ENCODE measurements around the gene EDIL3. TPM values are rescaled to one million over a fixed set of nuclear protein-coding genes. Genes with fewer than 3 reads are reported as not detected.

EDIL3 gene
- total and polyA plus RNA-seq, 11 donors = 1.3 to 38.2 (median 18.3) TPM

DNA sequence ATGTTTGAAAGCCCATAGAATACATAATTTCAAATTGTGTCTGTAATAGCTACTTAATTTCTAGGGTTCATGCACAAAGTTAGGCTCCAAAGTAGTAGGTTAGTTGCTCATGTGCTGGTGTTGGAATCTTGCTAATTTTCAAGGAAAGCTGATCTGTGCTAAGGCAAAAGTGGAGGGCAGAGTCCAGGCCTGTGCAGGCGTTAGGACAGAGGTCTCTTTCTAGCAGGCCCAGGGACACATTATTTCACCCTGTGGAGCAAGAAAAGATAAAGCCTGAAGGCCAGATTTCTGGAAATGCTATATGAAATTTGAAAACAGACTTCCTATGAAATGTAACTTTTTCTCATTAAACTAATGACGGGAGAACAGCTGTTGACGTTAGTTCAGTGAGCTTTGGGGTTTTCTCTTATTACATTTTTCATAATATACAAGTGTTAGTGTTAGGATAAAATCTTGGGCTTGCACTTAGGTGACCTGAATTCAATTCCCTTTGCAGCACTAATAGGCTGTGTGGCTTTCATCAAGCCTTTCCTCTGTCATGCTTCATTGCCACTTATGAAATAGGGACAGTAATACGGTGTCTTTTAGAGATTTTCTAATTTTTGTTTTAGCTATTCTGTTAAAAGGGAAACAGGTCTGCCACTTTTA, 467.3 kb downstream of the EDIL3 start:
- DNase-seq (no peak), ATAC-seq (no peak)
- no peaks in the 10 kb centered on the region for H3K27me3 ChIP-seq
- H3K4me3 ChIP-seq = no peak overlapping the region
- H3K4me1 ChIP-seq = peaks cover 0 to 19% (median 6%) of the 10 kb centered on the region in 12 donors
- intact Hi-C loops (cut with DNase I) = no loop called here
- WGBS, 4 donors = 64 to 81% (median 78%) methylated on average over 4 of the region's 4 CpGs
- H3K9me3 ChIP-seq = peaks cover 0 to 3% (median 0%) of the 10 kb centered on the region in 12 donors
- TF ChIP-seq, protein P1, sequence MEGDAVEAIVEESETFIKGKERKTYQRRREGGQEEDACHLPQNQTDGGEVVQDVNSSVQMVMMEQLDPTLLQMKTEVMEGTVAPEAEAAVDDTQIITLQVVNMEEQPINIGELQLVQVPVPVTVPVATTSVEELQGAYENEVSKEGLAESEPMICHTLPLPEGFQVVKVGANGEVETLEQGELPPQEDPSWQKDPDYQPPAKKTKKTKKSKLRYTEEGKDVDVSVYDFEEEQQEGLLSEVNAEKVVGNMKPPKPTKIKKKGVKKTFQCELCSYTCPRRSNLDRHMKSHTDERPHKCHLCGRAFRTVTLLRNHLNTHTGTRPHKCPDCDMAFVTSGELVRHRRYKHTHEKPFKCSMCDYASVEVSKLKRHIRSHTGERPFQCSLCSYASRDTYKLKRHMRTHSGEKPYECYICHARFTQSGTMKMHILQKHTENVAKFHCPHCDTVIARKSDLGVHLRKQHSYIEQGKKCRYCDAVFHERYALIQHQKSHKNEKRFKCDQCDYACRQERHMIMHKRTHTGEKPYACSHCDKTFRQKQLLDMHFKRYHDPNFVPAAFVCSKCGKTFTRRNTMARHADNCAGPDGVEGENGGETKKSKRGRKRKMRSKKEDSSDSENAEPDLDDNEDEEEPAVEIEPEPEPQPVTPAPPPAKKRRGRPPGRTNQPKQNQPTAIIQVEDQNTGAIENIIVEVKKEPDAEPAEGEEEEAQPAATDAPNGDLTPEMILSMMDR (IDR thresholded peaks at IDR 0.05) = no peak
- no peak for TF ChIP-seq POLR2A (IDR thresholded peaks at IDR 0.05)
- H3K36me3 ChIP-seq = no peaks in the 10 kb centered on the region
- no peak overlapping the region for H3K27ac ChIP-seq

DNA sequence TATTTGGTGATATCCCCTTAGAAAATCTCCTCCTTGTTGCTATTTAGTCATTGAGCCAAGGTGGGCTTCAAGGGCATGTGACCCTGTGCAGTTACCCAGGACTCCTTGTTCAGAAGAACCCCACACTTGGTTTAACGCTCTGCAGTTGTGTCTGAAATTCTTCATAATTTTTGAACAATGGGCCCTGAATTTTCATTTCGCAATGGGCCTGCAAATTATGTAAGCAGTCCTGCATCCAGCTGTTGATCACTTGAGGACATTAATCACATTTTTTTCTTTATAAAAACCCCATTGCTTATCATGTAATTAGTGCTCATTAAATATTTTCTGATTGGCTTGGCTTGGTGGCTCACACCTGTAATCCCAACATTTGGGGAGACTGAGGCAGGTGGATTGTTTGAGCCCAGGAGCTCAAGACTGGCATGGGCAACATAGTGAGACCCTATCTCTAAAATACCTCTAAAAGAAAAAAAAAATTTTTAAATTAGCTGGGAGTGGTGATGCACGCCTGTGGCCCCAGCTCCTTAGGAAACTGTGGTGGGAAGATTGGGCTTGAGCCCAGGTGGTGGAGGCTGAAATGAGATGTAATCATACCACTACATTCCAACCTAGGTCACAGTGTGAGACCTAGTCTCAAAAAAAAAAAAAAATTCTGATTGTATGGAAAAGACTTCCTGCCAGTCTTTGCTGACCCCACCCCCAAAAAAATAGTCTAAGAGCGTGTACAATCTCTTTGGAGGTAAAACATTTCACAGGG, 469.8 kb downstream of the EDIL3 start:
- no peaks in the 10 kb centered on the region for H3K36me3 ChIP-seq
- H3K9me3 ChIP-seq = peaks cover 0 to 3% (median 0%) of the 10 kb centered on the region in 12 donors
- intact Hi-C loops (cut with DNase I) = no loop called here
- peak in 1 of 5 donors; percentile 32 for DNase-seq
- peak in 3 of 4 donors; percentile 47 to 84 (median 52) for ATAC-seq
- H3K27me3 ChIP-seq = no peaks in the 10 kb centered on the region
- no peak for TF ChIP-seq POLR2A (IDR thresholded peaks at IDR 0.05)
- TF ChIP-seq, protein P1 (IDR thresholded peaks at IDR 0.05) = no peak
- peaks cover 0 to 19% (median 6%) of the 10 kb centered on the region in 12 donors for H3K4me1 ChIP-seq
- 76 to 86% (median 81%) methylated on average over 4 of the region's 4 CpGs for WGBS, 4 donors
- H3K4me3 ChIP-seq = no peak overlapping the region
- H3K27ac ChIP-seq = peak overlapping the region in 5 of 12 donors; percentile 10 to 65 (median 51)

DNA sequence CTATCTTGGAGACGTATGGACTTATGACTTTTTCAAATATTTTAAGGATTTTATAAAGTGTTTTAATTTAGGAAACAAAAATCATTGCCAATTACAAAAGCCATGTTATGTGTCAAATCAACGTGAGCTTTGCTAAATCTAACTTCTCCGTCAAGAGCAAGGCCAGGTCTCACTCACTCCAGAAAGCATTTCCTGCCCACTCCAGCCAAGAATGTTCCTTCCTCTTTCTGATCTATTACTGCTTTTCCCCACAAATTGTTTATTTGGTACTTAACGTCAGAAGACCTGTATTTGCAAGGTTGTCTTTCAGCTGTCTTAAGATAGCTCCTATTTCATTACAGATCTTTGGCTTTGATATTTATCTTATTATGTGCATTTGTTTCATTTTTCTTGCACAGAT, 470.5 kb downstream of the EDIL3 start:
- ATAC-seq = peak in 2 of 4 donors; percentile 45 to 73
- Histone ChIP-seq H3K4me1 (peaks cover 0 to 17% (median 6%) of the 10 kb centered on the region in 12 donors), H3K27me3 (no peaks in the 10 kb centered on the region), H3K4me3 (no peak overlapping the region), H3K9me3 (peaks cover 0 to 3% (median 0%) of the 10 kb centered on the region in 12 donors), H3K36me3 (no peaks in the 10 kb centered on the region), H3K27ac (peak overlapping the region in 5 of 12 donors; percentile 10 to 65 (median 51))
- TF ChIP-seq POLR2A (IDR thresholded peaks at IDR 0.05) = no peak
- TF ChIP-seq, protein P1 (IDR thresholded peaks at IDR 0.05) = no peak
- intact Hi-C loops (cut with DNase I) = no loop called here
- no peak for DNase-seq
- 29 to 46% (median 38%) methylated on average over 4 of the region's 4 CpGs for WGBS, 4 donors

DNA sequence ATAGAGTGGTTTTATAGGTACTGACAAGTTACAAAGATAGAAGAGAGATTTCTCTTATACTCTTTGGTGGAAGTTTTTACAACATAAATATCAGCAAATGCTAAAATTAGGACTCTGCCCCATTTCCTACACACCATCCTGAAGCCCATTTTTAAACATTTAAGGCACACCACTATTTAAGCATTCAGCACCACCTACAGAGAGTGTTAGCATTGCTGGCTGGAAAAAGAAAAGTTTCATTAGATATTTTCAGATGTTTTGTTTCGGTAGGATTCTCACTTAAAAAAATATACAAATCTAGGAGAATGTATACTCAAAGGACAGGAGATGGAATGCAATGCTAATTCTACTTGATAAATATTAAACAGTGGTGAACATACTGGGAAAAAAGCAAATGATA, 471.1 kb downstream of the EDIL3 start:
- Histone ChIP-seq H3K36me3 (no peaks in the 10 kb centered on the region), H3K27me3 (no peaks in the 10 kb centered on the region), H3K4me1 (peaks cover 0 to 13% (median 0%) of the 10 kb centered on the region in 12 donors), H3K9me3 (peaks cover 0 to 3% (median 0%) of the 10 kb centered on the region in 12 donors), H3K4me3 (no peak overlapping the region), H3K27ac (peak overlapping the region in 2 of 12 donors; percentile 43 to 65)
- TF ChIP-seq, protein P1 (IDR thresholded peaks at IDR 0.05) = no peak
- 74 to 90% (median 86%) methylated on average over 1 of the region's 1 CpG for WGBS, 4 donors
- no peak for DNase-seq
- intact Hi-C loops (cut with DNase I) = no loop called here
- ATAC-seq = no peak
